Adrenal gland (tissue), 5 donors: ENCODE results near the gene PDE7B.

ENCODE experiments used
- POLR2A ChIP-seq, 2 donors: fragments of 450-650 bp; IDR thresholded peaks; one replicate each; pipeline ENCODE4 v1.6.1; 2017; ENCODE audit warnings: antibody characterized with exemption in 2 of 2, mild to moderate bottlenecking in 2 of 2, moderate library complexity in 1 of 2
- TF ChIP-seq, protein P1 (sequence below), 6 experiments: fragments of 450-650 bp in 4 of 6; fragments of 200-600 bp in 2 of 6; sonication (generic) in 1 of 6; IDR thresholded peaks; 1 replicate in 5 of 6; 2 replicates in 1 of 6; pipeline versions ENCODE4 v1.5.1 to v1.8.0; 2016 to 2021; ENCODE audit warnings: antibody characterized with exemption in 6 of 6, mild to moderate bottlenecking in 2 of 6, moderate library complexity in 1 of 6
- donor health status: DM: no; HTN: no; CAD: no.

DNA sequence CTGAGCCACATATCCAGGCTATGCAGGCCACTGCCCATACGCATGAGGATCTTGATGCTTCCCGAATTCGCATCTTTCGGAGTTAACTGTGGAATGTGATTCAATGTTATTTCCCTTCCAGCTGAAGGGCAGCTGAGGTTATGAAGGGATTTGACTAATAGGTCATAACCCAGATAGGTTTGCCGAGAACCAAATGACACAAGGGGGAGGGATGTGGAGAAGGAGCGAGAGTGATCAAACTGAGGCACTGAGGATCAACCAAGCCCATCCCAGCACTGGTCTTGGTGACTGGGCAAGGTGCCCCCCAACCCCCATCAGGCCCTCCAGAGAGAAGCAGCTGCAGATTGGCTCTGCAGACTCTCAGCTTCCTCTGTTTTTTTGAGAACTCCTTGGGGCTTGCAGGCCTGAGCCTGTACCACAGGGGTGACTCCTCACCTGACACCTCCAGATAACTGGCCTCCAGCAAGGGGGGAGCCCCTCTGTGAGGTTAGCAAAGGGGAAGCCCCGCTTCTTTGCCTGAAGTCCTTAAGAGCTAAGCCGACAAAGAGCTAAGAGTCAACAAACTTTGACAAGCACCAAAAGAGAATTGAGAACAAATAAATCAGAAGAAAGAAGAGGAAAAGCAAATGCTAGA is 185.9 kb downstream of the PDE7B start:
- TF ChIP-seq, protein P1, sequence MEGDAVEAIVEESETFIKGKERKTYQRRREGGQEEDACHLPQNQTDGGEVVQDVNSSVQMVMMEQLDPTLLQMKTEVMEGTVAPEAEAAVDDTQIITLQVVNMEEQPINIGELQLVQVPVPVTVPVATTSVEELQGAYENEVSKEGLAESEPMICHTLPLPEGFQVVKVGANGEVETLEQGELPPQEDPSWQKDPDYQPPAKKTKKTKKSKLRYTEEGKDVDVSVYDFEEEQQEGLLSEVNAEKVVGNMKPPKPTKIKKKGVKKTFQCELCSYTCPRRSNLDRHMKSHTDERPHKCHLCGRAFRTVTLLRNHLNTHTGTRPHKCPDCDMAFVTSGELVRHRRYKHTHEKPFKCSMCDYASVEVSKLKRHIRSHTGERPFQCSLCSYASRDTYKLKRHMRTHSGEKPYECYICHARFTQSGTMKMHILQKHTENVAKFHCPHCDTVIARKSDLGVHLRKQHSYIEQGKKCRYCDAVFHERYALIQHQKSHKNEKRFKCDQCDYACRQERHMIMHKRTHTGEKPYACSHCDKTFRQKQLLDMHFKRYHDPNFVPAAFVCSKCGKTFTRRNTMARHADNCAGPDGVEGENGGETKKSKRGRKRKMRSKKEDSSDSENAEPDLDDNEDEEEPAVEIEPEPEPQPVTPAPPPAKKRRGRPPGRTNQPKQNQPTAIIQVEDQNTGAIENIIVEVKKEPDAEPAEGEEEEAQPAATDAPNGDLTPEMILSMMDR (IDR thresholded peaks at IDR 0.05) = no peak
- no peak for TF ChIP-seq POLR2A (IDR thresholded peaks at IDR 0.05)
